Nephron progenitor cell (in vitro differentiated cells): ENCODE measurements around the gene ADAT2.
"Not testable (repeated sequence)": the region's sequence is repeated elsewhere in the genome, so short reads cannot be mapped to it uniquely, and the experiment has no call there.

Experiments
- DNase-seq: peaks from one replicate; pipeline ENCODE4 v3.0.0; 2021
- H3K27ac Mint-ChIP-seq: 2 replicates; pipeline ENCODE4 v1.8.0; 2021; ENCODE audit warnings: mild to moderate bottlenecking, moderate library complexity, mixed read lengths
- H3K27me3 Mint-ChIP-seq: 2 replicates; pipeline ENCODE4 v1.8.0; 2021; ENCODE audit warnings: mild to moderate bottlenecking, low read depth, mixed read lengths; ENCODE audit not compliant: poor library complexity
- H3K36me3 Mint-ChIP-seq: 2 replicates; pipeline ENCODE4 v1.8.0; 2021; ENCODE audit warnings: low read depth, mixed read lengths
- H3K4me1 Mint-ChIP-seq: 2 replicates; pipeline ENCODE4 v1.8.0; 2021; ENCODE audit warnings: mixed read lengths
- H3K4me3 Mint-ChIP-seq: 2 replicates; pipeline ENCODE4 v1.8.0; 2021; ENCODE audit warnings: mild to moderate bottlenecking, moderate library complexity, mixed read lengths
- H3K9me3 Mint-ChIP-seq: 2 replicates; pipeline ENCODE4 v1.8.0; 2021; ENCODE audit warnings: mild to moderate bottlenecking, moderate library complexity, mixed read lengths
- TF ChIP-seq, protein P1 (sequence below): fragments of 200-600 bp; sonication (generic); IDR thresholded peaks from 2 replicates; pipeline ENCODE4 v1.5.0; 2021; ENCODE audit warnings: antibody characterized with exemption

The ADAT2 gene

DNA sequence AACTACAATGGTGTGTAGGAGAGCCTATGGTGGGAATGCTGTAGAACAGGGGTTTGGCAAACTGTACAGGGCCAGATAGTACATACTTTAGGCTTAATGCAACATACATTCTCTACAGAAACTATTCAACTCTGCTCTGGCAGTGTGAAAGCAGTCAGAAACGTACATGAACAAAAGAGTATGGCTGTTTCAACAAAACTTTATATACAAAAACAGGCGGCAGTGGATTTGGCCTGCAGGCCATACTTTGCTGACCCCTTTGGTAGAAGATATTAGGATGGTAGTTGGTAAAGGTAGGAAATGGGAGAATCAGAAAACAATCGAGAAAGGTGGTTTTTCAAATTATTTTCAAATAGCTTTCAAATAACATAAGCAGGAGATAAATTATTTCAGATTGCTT is 36.3 kb upstream of the ADAT2 start:
- H3K27ac Mint-ChIP-seq = no peak overlapping the region
- H3K27me3 Mint-ChIP-seq = no peaks in the 10 kb centered on the region
- H3K4me3 Mint-ChIP-seq = no peak overlapping the region
- TF ChIP-seq, protein P1, sequence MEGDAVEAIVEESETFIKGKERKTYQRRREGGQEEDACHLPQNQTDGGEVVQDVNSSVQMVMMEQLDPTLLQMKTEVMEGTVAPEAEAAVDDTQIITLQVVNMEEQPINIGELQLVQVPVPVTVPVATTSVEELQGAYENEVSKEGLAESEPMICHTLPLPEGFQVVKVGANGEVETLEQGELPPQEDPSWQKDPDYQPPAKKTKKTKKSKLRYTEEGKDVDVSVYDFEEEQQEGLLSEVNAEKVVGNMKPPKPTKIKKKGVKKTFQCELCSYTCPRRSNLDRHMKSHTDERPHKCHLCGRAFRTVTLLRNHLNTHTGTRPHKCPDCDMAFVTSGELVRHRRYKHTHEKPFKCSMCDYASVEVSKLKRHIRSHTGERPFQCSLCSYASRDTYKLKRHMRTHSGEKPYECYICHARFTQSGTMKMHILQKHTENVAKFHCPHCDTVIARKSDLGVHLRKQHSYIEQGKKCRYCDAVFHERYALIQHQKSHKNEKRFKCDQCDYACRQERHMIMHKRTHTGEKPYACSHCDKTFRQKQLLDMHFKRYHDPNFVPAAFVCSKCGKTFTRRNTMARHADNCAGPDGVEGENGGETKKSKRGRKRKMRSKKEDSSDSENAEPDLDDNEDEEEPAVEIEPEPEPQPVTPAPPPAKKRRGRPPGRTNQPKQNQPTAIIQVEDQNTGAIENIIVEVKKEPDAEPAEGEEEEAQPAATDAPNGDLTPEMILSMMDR = no peak
- DNase-seq = no peak
- no peaks in the 10 kb centered on the region for H3K4me1 Mint-ChIP-seq
- H3K36me3 Mint-ChIP-seq = no peaks in the 10 kb centered on the region
- no peaks in the 10 kb centered on the region for H3K9me3 Mint-ChIP-seq

DNA sequence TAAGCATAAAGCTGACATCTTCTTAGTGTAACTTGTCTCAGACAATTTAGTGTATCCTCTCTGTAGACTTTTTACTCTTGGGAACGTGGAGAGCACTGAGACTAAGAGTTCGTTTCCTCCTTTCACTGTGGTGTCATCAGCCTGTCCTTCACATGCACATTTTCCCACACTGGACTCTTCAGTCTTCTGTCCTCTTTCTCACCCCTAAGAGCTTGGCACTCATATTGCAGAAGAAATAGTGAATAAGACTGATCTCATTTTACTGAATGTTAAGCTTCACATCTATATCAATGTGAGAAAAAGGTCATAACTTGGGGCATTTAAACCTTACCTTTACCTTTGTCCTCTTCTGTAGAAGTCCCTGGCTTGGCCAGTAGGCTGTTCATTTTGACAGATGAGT is 35.5 kb upstream of the ADAT2 start:
- Mint-ChIP-seq H3K4me1 (no peaks in the 10 kb centered on the region), H3K4me3 (no peak overlapping the region), H3K9me3 (no peaks in the 10 kb centered on the region), H3K27ac (no peak overlapping the region), H3K27me3 (no peaks in the 10 kb centered on the region), H3K36me3 (no peaks in the 10 kb centered on the region)
- DNase-seq = no peak
- TF ChIP-seq, protein P1 = no peak

DNA sequence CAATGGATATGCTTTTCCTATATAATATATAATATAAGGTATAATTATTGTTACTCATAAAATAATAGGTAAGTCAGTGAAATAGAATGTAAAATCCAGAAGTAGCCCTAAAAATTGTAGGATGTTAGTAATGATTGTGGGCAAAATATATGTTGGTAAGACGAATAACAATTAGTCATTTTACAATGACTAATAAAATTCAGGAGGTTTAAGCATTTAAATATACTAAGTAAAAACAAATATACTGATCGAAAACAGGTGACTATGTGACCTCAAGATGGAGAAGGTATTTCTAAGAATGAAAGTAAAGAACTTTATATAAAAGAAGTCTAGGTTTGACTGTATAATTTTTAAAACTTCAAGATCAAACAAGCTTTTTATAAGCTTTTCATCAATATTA is 32.1 kb upstream of the ADAT2 start:
- TF ChIP-seq, protein P1 = no peak
- Mint-ChIP-seq H3K4me3 (no peak overlapping the region), H3K4me1 (no peaks in the 10 kb centered on the region), H3K27me3 (no peaks in the 10 kb centered on the region), H3K36me3 (peaks cover 5% of the 10 kb centered on the region), H3K9me3 (no peaks in the 10 kb centered on the region), H3K27ac (no peak overlapping the region)
- no peak for DNase-seq

DNA sequence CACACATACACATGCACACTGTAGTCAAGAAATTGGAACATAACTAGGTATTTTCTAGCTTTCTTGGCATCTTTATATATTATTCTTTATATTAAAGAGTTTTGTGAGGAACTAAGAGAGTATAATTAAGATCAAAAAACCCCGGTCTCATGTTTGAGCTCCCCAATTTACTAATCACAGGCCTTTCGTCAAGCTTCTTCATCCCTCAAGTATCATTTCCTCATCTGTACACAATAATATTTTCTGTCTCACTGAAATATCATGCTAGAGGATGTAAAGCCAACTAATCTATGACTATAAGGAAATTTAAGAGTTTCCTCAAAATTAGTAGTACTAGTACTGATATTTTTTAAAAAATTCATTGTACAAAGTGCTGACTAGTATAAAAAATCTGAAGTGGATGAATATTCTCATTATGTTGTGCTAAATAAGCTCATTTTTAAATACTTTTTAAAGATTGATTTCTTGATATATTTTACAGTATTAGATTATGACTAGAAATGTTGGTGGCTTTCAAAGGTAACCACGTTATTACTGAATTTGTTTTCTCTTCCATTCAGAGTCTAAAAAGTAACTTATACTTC is 28.1 kb upstream of the ADAT2 start:
- no peak for DNase-seq
- H3K9me3 Mint-ChIP-seq = no peaks in the 10 kb centered on the region
- H3K27me3 Mint-ChIP-seq = no peaks in the 10 kb centered on the region
- no peak overlapping the region for H3K4me3 Mint-ChIP-seq
- no peaks in the 10 kb centered on the region for H3K4me1 Mint-ChIP-seq
- H3K27ac Mint-ChIP-seq = no peak overlapping the region
- H3K36me3 Mint-ChIP-seq = peaks cover 31% of the 10 kb centered on the region
- TF ChIP-seq, protein P1 = no peak

DNA sequence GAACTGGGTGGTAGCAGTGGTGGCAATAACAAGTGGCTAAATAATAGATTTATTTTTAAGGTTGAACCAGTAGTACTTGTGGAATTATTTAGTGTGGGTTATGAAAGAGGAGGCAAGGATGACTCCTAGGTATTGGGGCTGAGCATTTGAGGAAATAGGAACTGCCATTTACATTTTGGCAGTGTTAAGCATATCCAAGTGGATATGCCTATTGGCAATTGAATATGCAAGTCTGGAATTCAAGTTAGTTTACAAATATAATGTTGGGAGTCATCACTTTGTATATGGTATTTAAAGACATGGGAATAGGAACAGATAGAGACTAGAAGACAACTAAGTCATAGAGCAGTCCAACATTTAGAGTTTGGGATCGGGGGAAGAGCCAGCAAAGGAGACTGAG is 26.1 kb upstream of the ADAT2 start:
- H3K4me3 Mint-ChIP-seq = no peak overlapping the region
- H3K27ac Mint-ChIP-seq = no peak overlapping the region
- peaks cover 43% of the 10 kb centered on the region for H3K36me3 Mint-ChIP-seq
- H3K9me3 Mint-ChIP-seq = no peaks in the 10 kb centered on the region
- H3K27me3 Mint-ChIP-seq = no peaks in the 10 kb centered on the region
- H3K4me1 Mint-ChIP-seq = no peaks in the 10 kb centered on the region
- DNase-seq = no peak
- TF ChIP-seq, protein P1 = no peak

DNA sequence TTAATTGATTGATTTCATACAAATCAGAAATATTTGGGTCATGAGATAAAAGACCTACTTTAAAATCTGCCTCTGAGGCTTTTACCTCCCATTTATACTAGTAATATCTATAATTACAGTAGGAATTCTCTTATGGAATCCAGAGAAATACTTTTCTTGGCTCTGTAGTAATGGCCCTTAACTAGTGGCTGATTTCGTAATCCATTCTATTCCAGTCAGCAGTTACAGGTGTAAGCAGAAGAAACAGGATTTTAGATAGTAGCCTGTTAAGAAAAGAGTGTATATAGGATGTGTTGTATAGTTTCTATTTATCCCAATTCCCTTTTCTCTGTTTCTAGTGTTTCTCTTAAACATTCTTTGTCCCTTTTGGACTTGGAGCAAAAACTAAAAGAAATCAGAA is 21.3 kb upstream of the ADAT2 start:
- H3K27ac Mint-ChIP-seq = no peak overlapping the region
- no peak overlapping the region for H3K4me3 Mint-ChIP-seq
- no peak for DNase-seq
- peaks cover 37% of the 10 kb centered on the region for H3K36me3 Mint-ChIP-seq
- H3K9me3 Mint-ChIP-seq = no peaks in the 10 kb centered on the region
- no peaks in the 10 kb centered on the region for H3K27me3 Mint-ChIP-seq
- TF ChIP-seq, protein P1 = no peak
- no peaks in the 10 kb centered on the region for H3K4me1 Mint-ChIP-seq

DNA sequence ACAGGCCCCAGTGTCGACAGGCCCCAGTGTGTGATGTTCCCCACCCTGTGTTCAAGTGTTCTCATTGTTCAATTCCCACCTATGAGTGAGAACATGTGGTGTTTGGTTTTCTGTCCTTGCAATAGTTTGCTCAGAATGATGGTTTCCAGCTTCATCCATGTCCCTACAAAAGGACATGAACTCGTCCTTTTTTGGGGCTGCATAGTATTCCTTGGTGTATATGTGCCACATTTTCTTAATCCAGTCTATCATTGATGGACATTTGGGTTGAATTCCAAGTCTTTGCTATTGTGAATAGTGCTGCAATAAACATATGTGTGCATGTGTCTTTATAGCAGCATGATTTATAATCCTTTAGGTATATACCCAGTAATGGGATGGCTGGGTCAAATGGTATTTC is 18.3 kb upstream of the ADAT2 start:
- not testable (repeated sequence) for DNase-seq, H3K4me1 Mint-ChIP-seq, H3K9me3 Mint-ChIP-seq, H3K27ac Mint-ChIP-seq, H3K4me3 Mint-ChIP-seq, H3K27me3 Mint-ChIP-seq
- peaks cover 19% of the 10 kb centered on the region for H3K36me3 Mint-ChIP-seq
